ENCODE data around the gene TFAM.

TFAM gene

DNA sequence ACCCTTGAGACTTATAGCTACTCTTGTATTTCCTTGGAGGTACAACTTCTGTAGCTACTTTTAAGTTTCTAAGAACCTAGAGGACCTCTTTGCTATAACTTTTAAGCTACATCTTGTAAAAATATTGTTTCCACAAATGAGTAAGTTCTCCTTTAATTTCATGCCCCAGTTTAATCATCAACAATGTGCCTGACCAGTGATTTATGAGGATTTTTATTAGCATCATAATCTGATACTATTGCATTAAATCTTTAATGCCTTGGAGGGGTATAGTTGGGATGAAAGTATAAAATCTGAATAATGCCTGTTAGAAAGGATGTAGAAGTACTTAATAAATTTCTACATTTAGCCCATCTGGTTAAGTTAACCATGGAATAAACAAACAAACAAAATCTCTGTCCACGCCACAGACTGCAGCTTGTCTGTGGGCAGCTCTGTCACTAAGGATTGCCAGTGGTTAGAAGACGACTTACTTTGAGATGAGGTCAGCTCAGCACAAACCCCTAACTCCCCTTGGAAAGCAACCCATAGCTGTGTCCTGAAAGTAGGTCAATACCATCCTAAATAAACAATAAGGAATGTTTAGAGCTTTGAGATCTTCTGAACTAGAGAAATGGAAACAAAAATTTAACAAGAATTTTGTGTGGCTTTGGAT, 32.1 kb upstream of the TFAM start:
- Histone ChIP-seq H3K4me1 (peaks cover 10% of the 10 kb centered on the region), H3K4me2 (ENCODE audit: low read length) (no peak overlapping the region), H3K4me3 (ENCODE audit: low read depth, low read length) (no peak overlapping the region), H3K9me3 (ENCODE audit: control insufficient read depth, low read length) (no peaks in the 10 kb centered on the region), H3K27ac (no peak overlapping the region), H3K79me2 (peaks cover 9% of the 10 kb centered on the region), H3K27me3 (ENCODE audit: control insufficient read depth, insufficient read depth, low read length) (no peaks in the 10 kb centered on the region), H3K9ac (no peak overlapping the region), H3K36me3 (ENCODE audit: control insufficient read depth, insufficient read depth, low read length) (no peaks in the 10 kb centered on the region), H2AFZ (no peak overlapping the region)
- TF ChIP-seq, protein P1, sequence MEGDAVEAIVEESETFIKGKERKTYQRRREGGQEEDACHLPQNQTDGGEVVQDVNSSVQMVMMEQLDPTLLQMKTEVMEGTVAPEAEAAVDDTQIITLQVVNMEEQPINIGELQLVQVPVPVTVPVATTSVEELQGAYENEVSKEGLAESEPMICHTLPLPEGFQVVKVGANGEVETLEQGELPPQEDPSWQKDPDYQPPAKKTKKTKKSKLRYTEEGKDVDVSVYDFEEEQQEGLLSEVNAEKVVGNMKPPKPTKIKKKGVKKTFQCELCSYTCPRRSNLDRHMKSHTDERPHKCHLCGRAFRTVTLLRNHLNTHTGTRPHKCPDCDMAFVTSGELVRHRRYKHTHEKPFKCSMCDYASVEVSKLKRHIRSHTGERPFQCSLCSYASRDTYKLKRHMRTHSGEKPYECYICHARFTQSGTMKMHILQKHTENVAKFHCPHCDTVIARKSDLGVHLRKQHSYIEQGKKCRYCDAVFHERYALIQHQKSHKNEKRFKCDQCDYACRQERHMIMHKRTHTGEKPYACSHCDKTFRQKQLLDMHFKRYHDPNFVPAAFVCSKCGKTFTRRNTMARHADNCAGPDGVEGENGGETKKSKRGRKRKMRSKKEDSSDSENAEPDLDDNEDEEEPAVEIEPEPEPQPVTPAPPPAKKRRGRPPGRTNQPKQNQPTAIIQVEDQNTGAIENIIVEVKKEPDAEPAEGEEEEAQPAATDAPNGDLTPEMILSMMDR (IDR thresholded peaks at IDR 0.05) = no peak

GRCh38 chr10:58356756-58357155, 28.5 kb upstream of the TFAM start:
- Histone ChIP-seq H3K4me3 (ENCODE audit: low read depth, low read length) (no peak overlapping the region), H3K4me2 (ENCODE audit: low read length) (no peak overlapping the region), H3K4me1 (peaks cover 10% of the 10 kb centered on the region), H3K79me2 (peaks cover 6% of the 10 kb centered on the region), H2AFZ (no peak overlapping the region), H3K9me3 (ENCODE audit: control insufficient read depth, low read length) (no peaks in the 10 kb centered on the region), H3K27ac (no peak overlapping the region), H3K9ac (no peak overlapping the region), H3K36me3 (ENCODE audit: control insufficient read depth, insufficient read depth, low read length) (no peaks in the 10 kb centered on the region), H3K27me3 (ENCODE audit: control insufficient read depth, insufficient read depth, low read length) (no peaks in the 10 kb centered on the region)
- TF ChIP-seq, protein P1 (IDR thresholded peaks at IDR 0.05) = no peak

- no peak overlapping the region for H3K9ac ChIP-seq
- H3K4me2 ChIP-seq (ENCODE audit: low read length) = no peak overlapping the region
- H2AFZ ChIP-seq = no peak overlapping the region
- no peak overlapping the region for H3K4me3 ChIP-seq (ENCODE audit: low read depth, low read length)
- TF ChIP-seq, protein P1 (IDR thresholded peaks at IDR 0.05) = no peak
- H3K27ac ChIP-seq = no peak overlapping the region
- H3K36me3 ChIP-seq (ENCODE audit: control insufficient read depth, insufficient read depth, low read length) = no peaks in the 10 kb centered on the region
- no peaks in the 10 kb centered on the region for H3K9me3 ChIP-seq (ENCODE audit: control insufficient read depth, low read length)
- H3K27me3 ChIP-seq (ENCODE audit: control insufficient read depth, insufficient read depth, low read length) = no peaks in the 10 kb centered on the region
- peaks cover 10% of the 10 kb centered on the region for H3K4me1 ChIP-seq
- peaks cover 2% of the 10 kb centered on the region for H3K79me2 ChIP-seq
Observed at GRCh38 chr10:58358314-58358933, 26.8 kb upstream of the TFAM start.

- H3K4me3 ChIP-seq (ENCODE audit: low read depth, low read length) = no peak overlapping the region
- H3K27me3 ChIP-seq (ENCODE audit: control insufficient read depth, insufficient read depth, low read length) = no peaks in the 10 kb centered on the region
- no peak overlapping the region for H3K9ac ChIP-seq
- TF ChIP-seq, protein P1 (IDR thresholded peaks at IDR 0.05) = no peak
- H3K9me3 ChIP-seq (ENCODE audit: control insufficient read depth, low read length) = no peaks in the 10 kb centered on the region
- H2AFZ ChIP-seq = no peak overlapping the region
- H3K27ac ChIP-seq = no peak overlapping the region
- H3K4me1 ChIP-seq = peaks cover 10% of the 10 kb centered on the region
- peaks cover 2% of the 10 kb centered on the region for H3K79me2 ChIP-seq
- H3K4me2 ChIP-seq (ENCODE audit: low read length) = no peak overlapping the region
- H3K36me3 ChIP-seq (ENCODE audit: control insufficient read depth, insufficient read depth, low read length) = no peaks in the 10 kb centered on the region
Observed at GRCh38 chr10:58358947-58359346, 26.3 kb upstream of the TFAM start.

- Histone ChIP-seq H3K4me3 (ENCODE audit: low read depth, low read length) (no peak overlapping the region), H3K27me3 (ENCODE audit: control insufficient read depth, insufficient read depth, low read length) (no peaks in the 10 kb centered on the region), H3K36me3 (ENCODE audit: control insufficient read depth, insufficient read depth, low read length) (no peaks in the 10 kb centered on the region), H3K27ac (no peak overlapping the region), H3K79me2 (peaks cover 2% of the 10 kb centered on the region), H3K9me3 (ENCODE audit: control insufficient read depth, low read length) (no peaks in the 10 kb centered on the region), H2AFZ (no peak overlapping the region), H3K4me2 (ENCODE audit: low read length) (no peak overlapping the region), H3K9ac (no peak overlapping the region), H3K4me1 (peaks cover 10% of the 10 kb centered on the region)
- TF ChIP-seq, protein P1 (IDR thresholded peaks at IDR 0.05) = no peak
Observed at GRCh38 chr10:58359541-58359940, 25.7 kb upstream of the TFAM start.

Data from parathyroid adenoma (tissue), 2 donors.